NCI-H2196 treated with DMSO at 0.1 percent for 48 hours (cell line): ENCODE measurements around the gene DCAF8.

Experiments
- DNase-seq: peaks from one replicate; lab custom pipeline; 2025; ENCODE audit not compliant: unreplicated experiment; lab: John Stamatoyannopoulos, UW

Gene DCAF8

DNA sequence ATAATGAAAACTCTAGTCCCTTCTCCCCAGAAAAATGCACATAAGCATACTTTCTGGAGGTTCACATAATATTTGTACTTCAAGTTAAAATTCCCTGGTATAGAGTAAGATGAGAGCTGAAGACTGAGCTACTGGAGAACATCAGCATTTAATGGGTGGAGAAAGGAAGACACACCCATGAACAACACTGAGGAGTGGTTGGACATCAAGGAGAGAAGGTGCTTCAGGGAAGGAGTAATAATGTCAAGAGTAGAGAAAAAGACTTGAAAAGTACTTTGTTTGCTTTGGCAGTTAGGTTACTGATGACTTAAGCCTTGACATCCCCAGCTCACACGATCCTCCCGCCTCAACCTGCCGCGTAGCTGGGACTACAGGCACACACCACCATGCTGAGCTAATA is 35.3 kb downstream of the DCAF8 start:
- DNase-seq: no peak

DNA sequence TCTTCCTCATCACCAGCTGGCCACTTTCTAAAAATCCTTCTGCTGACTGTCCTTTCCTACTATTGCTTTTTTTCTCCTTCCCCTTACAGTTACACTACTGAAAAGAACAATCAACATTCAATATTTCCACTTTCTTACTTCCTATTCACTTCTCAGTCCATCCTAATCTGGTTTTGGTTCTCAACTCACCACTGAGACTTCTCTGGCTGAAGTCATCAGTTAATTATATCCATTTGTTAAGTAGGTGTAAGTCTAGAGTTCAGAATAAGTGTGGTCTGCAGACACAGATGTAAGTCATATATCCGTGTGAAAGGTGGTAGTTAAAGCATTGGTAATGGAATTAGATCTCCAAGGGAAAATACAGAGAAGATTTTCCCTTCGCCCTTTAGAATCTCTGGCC is 35.7 kb downstream of the DCAF8 start:
- DNase-seq: no peak

DNA sequence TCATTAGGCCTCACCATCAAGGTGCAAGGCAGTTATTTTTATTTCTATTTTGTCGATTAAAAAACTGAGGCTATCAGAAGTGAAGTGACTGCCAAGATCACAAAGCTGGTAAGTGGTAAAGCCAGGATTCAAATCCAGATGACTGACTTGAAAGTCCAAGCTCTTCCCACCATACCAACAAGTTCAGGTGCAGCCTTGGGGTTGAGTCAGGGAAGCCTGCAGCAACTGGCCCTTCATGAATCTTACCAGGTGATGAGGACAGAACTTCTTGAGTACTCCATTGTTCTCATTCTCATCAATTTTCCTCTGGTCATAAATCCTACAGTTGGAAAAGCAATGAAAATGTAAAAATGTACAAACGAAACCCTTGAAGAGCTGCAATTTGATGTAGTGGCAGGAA is 37.0 kb downstream of the DCAF8 start:
- no peak for DNase-seq

DNA sequence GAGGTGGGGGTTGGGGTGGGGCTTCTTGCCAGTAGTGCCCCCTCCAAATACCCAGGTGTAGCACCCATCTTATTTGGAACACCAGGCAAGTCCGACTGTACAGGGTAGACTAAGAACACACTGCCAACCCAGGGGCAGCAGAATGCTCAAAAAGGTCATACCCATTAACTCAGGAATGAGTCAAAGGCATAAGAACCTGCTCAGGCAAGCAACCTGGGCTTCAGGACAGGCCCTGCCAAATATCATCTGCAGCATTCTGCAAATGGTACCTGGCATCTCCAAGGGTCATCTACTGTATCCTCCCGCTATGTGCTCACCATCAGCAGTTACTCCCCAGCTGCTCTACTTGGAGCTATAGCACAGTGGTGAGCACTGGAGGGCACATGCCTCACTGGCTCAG is 37.7 kb downstream of the DCAF8 start:
- DNase-seq: no peak

DNA sequence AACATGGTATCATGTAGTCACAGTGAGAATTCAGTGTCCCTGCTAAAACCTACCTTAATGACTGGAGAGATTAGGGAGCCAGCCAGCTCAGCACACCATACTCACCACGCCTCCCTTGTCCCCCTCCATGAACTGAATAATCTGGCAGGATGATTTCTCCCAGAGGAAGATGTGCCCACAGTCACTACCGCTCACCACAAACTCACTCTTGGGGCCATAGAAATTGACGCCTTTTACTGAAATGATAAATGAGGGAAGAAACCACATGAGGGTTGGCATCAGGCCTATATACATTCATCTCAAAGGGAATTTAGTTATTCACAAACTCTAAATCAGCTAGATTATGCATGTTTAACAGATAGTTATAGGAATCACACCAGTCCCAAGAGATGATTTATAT is 39.8 kb downstream of the DCAF8 start:
- no peak for DNase-seq

DNA sequence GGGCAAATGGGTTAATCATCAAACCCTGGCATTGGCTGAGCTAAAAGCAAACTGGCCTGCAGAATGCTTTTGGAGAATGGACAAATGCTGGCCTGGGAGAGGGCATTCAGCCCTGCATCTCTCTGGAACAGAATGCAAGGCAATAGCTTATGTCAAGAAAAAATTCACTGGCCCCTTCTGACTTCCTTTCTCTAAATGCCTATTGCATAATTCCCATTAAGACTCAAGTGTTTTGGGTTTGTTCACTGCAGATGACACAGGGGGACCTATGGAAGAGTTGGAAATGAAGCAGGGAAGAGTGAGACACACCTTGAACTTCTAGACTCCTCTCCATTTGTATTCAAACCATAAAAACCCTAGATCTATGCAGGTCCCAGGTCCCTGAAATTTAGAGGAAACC is 41.3 kb downstream of the DCAF8 start:
- DNase-seq: no peak

DNA sequence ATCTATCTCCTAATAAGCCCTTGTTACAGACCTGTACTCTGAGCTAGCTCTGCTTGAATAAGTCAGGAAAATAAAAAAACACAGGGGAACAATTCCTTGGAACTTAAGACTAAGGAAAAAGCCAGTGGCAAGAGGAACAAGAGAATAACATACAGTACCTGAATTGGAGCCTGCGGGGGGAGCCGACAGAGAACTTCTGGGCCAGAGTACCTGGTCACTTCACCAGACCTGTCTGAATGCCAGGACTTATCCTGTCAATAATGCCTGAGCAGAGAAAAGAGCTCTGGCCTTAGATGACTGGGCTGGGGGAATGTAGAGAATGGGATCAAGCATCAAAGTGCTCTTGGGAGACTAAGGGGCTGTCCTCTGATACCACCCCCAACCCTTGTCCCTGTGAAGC is 42.0 kb downstream of the DCAF8 start:
- no peak for DNase-seq

DNA sequence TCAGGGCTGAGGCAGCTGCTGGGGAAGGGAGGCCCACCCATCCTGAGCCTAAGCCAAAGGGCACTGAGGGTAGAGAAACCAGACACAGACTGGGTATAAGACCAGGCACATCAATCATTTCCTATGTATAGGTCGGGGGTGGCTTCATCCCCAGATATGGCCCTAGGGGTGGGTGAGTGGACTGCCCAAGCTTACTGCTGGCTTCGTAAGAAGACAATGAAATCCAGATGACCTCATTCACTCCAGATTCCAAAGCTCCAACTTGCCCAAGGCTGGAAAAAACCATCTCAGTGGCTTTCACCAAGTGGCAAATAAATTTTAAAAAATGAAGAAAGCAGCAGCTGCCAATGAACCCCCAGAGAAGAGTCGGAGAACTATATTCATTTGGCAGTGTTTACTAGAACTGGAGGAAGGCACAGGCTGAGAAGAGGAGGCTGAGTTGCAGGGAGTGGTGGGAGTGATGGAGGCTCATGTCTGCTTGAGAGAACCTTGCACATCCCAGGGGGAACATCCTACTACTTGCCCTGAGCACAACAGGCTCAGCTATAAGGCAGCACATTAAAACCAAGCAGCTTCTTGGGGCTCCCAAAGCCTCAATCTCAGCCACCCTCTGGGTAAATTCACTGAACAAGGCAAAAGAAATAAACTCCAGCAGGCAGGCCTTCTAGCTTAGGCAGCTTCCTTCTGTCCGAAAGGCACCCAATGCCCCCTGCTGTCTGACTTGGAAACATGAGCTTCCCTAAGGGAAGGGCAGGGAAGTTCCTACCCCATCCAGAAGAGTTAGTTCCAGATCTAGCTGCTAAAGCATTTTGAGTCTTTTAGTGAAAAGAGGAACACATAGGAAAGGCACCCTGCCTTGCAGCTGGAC is 43.1 kb downstream of the DCAF8 start:
- DNase-seq: no peak

DNA sequence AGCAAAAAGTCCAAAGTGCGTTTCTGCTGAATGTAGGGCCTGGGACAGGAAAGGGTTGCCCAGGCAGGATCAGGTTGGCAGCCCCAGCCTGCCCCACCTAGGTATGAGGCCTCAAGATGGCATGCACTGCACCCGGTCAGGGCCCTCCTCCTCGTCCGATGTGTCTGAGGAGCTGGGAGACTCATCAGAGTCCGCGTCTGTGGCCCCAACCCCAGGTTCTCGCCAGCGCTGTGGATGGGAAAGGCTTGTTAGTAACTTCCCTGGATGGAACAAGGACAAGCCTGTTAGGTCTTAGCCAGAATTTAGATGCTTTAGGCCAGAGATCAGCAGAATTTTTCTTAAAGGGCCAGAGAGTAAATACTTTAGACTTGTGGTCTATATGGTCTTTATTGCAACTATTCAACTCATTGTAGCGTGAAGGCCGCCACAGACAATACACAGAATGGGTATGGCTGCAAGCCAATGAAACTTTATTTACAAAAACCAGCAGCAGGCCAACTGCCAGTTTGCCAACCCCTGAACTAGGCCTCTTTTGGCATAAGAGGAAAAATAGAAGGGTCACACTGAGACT is 44.8 kb downstream of the DCAF8 start:
- DNase-seq: no peak

DNA sequence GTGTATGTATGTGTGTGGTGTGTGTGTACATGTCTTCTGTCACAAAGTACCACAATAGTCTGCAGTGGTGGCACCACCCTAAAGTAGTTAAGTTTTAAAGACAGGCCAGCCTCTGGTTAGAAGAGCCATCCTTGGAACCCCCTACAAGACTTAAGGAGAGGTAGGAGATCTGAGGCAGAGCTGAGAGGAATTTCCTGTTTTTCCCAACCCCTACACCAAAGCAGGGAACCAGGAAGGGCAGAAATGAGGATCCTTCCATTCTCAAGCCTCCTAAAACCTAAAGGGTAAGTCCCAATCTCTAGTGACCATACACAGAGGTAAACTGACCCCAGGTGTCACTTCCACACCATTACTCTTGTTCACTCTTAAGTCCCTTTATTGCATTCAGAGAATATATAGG is 46.0 kb downstream of the DCAF8 start:
- no peak for DNase-seq

DNA sequence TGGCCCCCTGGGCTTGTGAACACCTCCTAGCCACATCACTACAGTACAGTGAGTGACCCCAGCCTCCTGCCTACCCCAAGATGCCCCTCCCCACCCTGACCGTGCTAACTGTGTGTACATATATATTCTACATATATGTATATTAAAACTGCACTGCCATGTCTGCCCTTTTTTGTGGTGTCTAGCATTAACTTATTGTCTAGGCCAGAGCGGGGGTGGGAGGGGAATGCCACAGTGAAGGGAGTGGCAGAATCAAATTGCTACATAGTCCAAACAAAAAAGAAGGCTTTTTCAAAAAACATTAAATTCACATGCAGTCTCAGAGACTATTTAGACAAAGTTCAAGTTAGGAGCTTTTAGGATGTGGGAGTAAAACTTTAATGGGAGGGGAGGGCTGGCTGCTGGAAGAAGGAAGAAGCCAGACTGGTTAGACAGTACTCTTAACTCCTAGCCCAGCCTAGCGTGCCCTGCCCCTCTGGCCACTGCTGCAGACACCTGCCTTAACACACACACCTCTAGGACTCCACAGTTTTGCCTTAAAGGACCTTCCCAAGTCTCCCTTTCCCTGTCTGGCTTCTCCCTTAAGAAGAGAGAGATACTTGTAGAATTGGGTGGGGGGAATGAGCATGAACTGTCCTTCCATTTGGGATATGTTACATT is 47.7 kb downstream of the DCAF8 start:
- no peak for DNase-seq

DNA sequence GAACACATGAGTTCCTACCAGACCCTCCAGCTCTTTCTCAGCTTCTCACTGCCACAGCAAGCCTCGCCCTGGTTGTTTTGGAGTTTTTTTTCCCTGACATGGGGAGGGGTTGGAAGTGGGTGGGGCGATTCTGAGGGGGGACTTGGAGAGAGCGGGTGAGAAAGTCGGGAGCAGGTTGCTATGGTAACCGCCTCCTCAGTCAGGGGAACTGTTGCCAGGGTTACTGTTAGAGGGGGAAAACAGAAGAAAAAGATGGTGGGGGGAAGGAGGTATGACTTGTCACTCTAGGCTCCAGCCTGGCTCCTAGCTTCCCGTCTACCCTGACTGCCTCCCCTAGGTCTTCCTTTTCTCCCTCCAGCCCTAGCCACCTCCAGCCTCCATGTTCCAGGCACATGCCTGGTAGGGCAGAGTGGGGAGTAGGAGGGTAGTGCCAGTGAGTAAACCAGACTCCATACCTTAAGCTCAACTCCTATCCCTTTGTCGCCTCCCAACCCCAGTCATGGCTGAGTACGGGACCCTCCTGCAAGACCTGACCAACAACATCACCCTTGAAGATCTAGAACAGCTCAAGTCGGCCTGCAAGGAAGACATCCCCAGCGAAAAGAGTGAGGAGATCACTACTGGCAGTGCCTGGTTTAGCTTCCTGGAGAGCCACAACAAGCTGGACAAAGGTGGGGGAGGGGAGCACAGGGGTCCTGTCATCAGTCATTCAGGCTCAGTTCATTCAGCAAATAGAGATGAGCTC is 51.1 kb downstream of the DCAF8 start:
- no peak for DNase-seq

DNA sequence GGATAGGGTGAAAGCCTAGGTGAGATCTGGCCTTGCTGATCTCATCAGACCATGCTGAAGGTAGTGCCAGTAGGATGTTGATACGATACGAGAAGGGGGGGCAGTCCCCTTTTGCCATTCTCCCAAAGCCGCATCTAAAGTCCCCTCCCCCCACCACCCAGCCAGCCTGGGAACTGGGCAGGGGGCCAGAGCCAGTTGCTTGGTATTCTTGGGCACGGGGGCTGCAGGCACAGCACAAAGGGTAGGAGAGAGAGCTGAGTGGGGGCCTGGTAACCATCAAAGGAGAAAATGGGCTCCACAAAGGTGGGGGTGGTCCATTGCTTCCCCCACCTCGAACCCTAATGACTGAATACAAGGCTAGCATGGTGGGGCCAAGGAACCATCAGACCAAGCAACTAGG is 51.8 kb downstream of the DCAF8 start:
- DNase-seq: no peak

DNA sequence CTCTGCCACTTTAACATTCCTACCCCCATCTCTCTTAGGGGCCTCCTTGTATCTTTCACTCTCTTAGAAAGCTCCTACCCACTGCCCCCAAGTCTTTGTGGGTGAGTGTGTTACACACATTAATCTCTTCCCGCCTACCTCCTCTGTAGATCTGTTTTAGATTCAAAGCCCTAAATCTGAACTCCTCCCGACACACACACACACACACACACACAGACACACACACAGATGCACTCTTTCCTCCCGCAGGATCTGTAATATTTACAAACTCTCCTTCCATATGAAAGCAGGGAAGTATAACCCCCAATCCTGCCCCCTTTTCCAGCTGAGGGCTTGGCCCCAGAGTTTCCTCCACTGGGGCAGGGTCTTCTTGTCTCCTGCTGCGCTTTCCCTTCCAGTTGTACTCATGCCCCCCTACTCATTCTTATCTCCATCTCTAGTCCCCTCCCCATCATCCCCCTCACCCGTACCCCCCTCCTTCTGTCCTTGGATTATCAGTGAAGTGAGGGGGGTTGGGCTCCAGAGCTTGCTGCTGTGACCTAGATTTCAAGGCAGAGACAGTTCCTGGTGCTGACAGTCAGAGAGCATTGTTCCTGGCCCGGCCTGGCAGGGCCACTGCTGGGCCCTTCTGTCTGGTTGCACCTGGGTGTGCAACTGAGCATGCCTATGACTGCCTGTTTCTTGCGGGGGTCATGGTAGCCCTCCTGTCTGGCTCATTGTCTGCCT is 52.9 kb downstream of the DCAF8 start:
- no peak for DNase-seq

DNA sequence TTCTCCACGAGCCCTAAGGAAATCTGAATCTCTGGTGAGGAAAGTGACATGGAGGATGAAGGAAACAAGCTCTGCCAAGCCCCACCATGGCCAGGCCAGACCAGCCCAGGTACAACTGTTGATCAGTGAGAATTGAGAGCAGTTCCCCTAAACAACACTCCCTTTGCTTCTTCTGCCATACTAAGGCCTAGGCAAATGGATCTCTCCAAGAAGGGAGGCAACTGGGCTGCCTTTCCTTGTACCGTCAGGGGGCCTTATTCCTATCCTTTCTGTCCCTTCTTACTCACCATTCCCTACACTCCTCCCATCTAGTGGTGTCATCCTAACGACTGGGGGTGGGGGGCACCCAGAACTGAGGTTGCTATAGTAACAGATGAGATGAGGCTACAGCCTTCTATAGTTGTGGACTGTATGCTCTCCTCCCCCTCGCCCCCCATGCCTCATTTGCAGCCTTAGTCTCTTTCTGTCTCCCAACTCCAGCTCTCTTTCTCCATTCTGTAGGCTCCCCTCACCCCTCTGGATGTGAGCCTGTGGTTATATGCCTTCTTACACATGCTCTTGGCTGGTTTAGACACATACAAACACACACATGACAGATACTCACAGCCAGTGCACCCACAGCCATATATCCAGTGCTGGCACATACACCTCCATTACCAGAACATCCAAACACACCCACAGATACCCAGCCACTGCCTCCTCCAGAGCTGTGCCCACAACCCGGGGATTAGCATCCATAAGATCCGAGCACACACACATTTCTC is 53.6 kb downstream of the DCAF8 start:
- DNase-seq: no peak

DNA sequence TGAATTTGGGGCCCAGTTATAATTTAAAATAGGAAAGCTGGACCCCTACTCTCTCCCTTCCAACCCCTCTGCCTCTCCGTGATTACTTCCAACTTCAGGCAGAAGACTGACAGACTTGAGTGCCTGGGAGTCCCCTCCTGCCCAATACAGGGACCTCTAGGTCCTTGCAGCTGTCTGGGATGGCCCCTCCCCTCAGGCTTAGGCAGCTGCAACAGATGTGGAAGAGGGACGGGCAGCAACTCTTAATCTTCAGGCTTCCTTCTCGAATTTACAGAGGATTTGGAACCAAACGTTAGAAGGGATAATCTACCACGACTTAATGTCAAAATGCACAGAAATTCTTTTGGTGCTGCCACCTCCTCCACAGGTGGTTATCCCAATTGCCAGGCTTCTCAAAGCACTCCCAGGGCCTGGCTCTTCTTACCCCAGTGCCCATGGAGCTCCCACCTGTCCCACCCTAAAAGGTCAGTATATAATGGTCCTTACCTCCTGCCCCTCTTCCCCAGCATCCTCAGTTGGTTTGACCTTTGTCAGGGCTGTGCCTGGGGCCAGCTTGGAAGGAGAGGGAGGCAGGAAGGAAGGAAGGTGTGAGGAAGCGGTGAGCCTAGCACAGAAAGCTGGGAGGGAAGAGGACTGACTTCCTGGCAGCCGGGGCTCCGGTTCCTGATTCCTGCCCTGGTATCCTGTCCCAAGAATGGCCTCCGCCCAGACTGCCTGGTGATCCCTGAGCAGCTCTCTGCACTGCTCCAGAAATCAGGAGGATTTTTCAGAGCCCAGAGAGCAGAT is 54.4 kb downstream of the DCAF8 start:
- no peak for DNase-seq

DNA sequence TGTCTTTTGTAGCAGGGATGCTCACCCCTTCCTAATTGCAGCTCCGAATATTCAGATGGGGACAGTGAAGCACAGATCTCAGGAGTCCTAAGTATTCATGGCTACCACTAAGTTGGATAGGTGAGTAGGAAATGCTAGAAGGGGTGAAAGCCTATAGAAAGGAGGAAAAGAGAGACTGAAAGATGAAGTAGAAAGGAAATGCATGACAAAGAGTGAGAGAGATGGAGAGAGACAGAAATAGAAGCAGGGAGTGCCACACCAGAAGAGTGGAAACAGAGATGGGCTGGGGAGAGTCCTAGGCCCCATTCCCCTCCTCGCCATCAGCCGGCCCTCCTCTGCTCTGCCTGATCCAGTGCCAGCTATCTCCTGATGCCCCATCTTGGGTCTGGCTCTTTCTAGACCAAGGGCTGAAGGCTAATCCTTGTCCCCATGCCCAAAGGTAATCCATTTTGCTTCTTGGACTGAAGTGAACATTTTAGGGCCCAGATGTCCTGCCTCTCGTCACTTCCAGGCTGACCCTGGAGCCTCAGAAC is 55.2 kb downstream of the DCAF8 start:
- no peak for DNase-seq

DNA sequence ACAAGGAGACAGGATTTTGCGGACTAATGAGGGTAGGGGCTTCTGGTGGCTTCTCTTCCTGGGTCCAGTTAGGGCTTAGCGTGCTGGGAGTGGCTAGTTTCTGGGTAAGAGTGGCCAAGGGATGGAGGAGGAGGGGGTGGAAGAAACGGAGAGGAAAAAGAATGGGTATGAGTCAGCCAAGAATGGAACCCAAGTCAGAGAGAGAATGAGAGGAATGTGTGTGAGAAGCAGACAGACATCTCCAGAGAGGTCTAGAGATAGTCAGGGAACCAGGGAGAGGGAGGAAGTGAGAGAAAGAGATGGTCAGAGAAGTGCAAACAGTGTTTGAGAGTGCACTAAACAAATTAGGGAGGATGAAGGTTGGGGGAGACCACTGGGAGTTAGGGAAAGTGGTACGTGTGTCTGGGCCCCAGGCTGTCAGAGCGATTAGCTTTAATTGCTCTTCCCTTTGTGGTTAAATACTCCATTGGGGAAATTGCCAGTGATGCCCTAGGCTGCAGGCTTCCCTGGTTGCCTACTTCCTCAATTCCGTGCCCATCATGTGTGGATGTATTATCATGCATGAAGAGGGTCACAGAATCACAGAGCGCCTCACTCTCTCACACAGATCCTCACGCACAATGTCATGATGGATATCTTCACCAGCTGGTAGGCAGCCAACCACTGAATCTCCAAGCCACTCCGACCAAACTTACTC is 55.8 kb downstream of the DCAF8 start:
- no peak for DNase-seq

DNA sequence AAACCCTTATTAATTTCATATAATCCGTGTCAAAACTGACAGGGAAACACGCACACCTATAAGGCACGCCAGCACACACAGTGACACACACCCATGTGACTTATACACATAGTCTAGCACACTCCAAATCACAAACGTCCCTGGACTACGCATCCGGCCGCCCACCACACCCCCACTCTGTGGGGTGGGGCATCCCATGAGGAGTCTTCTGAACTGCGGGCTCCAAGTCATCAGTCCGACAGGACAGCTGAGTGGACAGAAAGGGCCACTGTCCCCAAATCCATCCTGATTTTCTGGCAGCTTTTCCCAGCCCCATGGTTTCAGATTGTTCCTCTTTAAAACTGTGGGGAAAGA is 56.3 kb downstream of the DCAF8 start:
- DNase-seq: no peak
